HG02678 (cell line): ENCODE measurements around the gene UMAD1.
A peak's percentile ranks its signal among the peaks of the same experiment; 100 is the strongest.

Experiments
- ATAC-seq: cut with Tn5 transposase; IDR thresholded peaks from one replicate; pipeline ENCODE4 v1.9.1; 2021; ENCODE audit warnings: mild to moderate bottlenecking, moderate library complexity; ENCODE audit not compliant: unreplicated experiment

The UMAD1 gene

DNA sequence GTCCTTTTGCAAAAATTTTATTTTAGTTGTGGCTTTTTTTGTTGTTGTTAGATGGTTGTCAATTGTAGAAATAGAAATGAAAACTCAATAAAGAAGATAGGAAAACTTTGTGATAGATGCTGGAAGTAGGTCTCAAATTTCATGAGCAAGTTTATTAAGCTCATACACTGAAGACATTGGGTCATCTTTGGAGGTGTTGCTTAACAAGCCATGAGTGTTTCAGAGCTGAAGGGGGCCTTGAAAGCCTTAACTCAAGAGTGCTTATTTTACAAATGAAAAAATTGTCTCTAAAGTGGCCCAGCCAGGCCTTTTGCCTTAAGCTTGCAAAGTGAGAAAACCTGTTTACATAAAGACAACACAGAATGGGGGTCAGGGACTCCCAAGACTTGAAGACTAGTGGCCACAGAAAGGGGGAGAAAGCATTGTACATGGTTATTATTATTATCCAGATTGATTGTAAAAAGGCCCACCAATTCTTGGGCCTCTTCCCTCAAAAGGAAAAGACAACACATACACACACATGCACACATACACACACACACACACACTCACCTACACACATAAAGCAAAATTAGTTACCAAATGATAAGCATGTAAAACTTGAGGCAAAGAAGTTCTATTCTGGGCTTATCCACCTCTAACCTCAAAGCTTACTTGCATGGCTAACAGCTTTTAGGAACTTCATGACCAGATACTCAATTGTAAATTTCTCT lies 278.3 kb downstream of the UMAD1 start:
- ATAC-seq = no peak

- no peak for ATAC-seq
Measured at GRCh38 chr7:7919449-7919945, 278.9 kb downstream of the UMAD1 start.

GRCh38 chr7:7920056-7920455 lies 279.5 kb downstream of the UMAD1 start:
- no peak for ATAC-seq

GRCh38 chr7:7920481-7920880 lies 279.9 kb downstream of the UMAD1 start:
- peak; percentile 91 for ATAC-seq

DNA sequence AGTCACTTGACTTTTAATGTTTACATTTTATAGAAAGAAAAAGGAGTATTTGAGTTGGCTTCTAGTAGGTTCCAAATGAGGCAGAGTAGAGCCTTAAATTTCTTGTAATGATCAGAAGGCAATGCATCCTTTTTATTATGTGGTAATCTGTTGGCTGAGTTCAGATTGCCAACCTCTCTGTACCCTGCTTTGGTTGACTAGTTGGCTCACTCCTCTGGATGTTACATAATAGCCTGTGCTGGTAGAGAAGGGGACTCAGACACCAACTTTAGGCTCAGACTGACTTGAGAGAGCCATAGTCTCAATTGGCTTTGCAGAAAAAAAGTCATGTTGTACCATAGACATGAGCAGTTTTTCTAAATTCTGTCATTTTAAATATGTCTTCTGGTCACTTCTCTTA lies 281.3 kb downstream of the UMAD1 start:
- no peak for ATAC-seq

GRCh38 chr7:7922684-7923385 lies 282.3 kb downstream of the UMAD1 start:
- ATAC-seq = no peak

DNA sequence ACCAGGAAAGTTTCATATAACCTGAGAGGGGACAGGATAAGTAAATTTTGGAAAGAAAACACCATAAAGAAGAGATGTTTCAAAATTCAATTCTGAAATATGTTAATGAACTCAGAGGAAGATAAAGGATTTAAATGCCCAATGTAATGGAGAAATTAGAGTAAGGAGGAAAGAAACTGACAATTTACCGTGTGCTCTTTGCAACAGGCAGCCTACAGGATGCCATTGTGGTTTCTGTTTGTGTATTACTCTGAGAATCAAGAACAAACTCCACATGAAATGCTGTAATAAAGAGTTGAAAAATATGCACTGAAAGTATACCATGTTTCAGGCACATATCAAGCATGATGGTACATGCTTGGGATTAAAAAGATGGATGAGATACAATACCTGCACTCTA lies 283.3 kb downstream of the UMAD1 start:
- no peak for ATAC-seq

DNA sequence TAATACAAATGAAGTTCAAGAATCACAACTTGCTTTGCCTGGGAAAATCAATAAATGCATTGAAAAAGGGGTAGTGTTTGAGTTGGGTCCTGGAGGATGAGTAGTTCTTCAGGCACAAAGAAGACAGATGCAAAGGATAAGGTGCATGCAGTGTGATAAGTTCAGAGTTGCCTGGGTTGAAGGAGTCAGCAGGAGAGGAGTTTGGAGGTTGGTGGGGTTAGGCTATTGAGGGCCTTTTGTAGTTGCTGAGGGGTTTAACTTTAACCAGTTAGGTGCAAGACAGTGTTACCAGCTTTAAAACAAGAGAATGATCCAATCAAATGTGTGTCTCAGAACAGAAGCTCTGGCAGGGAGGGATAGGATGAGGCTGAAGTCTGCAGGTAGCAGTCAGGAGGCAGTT lies 283.8 kb downstream of the UMAD1 start:
- ATAC-seq = no peak
